Measurements from ENCODE around the gene C9orf153.

DNA sequence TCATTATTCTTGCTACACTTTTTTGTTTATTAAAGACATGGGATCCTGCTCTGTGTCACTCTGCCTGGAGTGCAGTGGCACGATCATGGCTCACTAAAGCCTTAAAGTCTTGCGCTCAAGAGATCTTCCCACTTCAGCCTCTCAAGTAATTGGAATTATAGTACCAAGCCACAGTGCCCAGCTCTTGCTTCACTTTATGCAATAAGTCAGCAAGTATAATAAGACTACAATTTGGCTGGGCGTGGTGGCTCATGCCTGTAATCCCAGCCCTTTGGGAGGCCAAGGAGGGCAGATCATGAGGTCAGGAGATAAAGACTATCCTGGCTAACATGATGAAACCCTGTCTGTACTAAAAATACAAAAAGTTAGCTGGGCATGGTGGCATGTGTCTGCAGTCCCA is 5.9 kb downstream of the C9orf153 start:
- no peak for TF ChIP-seq POLR2A (IDR thresholded peaks at IDR 0.05)
- TF ChIP-seq, protein P1, sequence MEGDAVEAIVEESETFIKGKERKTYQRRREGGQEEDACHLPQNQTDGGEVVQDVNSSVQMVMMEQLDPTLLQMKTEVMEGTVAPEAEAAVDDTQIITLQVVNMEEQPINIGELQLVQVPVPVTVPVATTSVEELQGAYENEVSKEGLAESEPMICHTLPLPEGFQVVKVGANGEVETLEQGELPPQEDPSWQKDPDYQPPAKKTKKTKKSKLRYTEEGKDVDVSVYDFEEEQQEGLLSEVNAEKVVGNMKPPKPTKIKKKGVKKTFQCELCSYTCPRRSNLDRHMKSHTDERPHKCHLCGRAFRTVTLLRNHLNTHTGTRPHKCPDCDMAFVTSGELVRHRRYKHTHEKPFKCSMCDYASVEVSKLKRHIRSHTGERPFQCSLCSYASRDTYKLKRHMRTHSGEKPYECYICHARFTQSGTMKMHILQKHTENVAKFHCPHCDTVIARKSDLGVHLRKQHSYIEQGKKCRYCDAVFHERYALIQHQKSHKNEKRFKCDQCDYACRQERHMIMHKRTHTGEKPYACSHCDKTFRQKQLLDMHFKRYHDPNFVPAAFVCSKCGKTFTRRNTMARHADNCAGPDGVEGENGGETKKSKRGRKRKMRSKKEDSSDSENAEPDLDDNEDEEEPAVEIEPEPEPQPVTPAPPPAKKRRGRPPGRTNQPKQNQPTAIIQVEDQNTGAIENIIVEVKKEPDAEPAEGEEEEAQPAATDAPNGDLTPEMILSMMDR (IDR thresholded peaks at IDR 0.05 in 4 of 5, conservative IDR thresholded peaks at IDR 0.05 in 1 of 5): no peak

All from gastrocnemius medialis (tissue), 4 donors.